NB4 (cell line): ENCODE data around the gene NRG3.

Source experiments
- MYC ChIP-seq: IDR thresholded peaks from 2 replicates; pipeline ENCODE4 v1.6.1; 2011; ENCODE audit warnings: low read depth, low read length
- POLR2A ChIP-seq: IDR thresholded peaks from 2 replicates; pipeline ENCODE4 v1.6.1; 2011; ENCODE audit warnings: mild to moderate bottlenecking; ENCODE audit not compliant: insufficient read length; ENCODE audit errors: extremely low read depth
- TF ChIP-seq, protein P1 (sequence below): IDR thresholded peaks from one replicate; pipeline ENCODE4 v1.5.1; 2012; ENCODE audit warnings: low read depth, low read length

DNA sequence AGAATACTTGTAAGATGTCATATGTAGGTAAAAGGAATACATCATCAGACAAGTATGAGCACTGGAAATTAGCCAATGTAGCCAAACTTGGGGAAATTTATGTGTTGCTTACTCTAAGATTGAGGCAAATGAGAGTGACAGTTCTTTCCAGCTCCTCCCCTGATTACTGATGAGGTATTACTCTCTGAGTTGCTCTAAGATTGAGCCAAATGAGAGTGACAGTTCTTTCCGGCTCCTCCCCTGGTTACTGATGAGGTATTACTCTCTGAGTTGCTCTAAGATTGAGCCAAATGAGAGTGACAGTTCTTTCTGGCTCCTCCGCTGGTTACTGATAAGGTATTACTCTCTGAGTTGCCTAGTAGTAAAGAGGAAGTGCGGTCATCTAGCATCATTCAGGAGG is 435.8 kb downstream of the NRG3 start:
- TF ChIP-seq, protein P1, sequence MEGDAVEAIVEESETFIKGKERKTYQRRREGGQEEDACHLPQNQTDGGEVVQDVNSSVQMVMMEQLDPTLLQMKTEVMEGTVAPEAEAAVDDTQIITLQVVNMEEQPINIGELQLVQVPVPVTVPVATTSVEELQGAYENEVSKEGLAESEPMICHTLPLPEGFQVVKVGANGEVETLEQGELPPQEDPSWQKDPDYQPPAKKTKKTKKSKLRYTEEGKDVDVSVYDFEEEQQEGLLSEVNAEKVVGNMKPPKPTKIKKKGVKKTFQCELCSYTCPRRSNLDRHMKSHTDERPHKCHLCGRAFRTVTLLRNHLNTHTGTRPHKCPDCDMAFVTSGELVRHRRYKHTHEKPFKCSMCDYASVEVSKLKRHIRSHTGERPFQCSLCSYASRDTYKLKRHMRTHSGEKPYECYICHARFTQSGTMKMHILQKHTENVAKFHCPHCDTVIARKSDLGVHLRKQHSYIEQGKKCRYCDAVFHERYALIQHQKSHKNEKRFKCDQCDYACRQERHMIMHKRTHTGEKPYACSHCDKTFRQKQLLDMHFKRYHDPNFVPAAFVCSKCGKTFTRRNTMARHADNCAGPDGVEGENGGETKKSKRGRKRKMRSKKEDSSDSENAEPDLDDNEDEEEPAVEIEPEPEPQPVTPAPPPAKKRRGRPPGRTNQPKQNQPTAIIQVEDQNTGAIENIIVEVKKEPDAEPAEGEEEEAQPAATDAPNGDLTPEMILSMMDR = no peak
- TF ChIP-seq POLR2A (no peak), MYC (no peak)
